ENCODE measurements around the gene SYNJ1.
"Not testable (repeated sequence)": the region's sequence is repeated elsewhere in the genome, so short reads cannot be mapped to it uniquely, and the experiment has no call there.

Gene SYNJ1

GRCh38 chr21:32735524-32735923 is 7.7 kb upstream of the SYNJ1 start:
- no peak for DNase-seq

GRCh38 chr21:32733990-32734613 is 6.3 kb upstream of the SYNJ1 start:
- no peak for DNase-seq

GRCh38 chr21:32733356-32733755 is 5.5 kb upstream of the SYNJ1 start:
- no peak for DNase-seq

- DNase-seq: no peak
Observed at GRCh38 chr21:32732544-32732943, 4.7 kb upstream of the SYNJ1 start.

GRCh38 chr21:32728848-32729247 is 1.0 kb upstream of the SYNJ1 start:
- DNase-seq: no peak

GRCh38 chr21:32728456-32728839 is 635 bp upstream of the SYNJ1 start:
- no peak for DNase-seq

GRCh38 chr21:32726839-32727686 is 750 bp downstream of the SYNJ1 start:
- no peak for DNase-seq

- no peak for DNase-seq
Observed at GRCh38 chr21:32719085-32719484, 8.7 kb downstream of the SYNJ1 start.

- DNase-seq: no peak
Observed at GRCh38 chr21:32717851-32718316, 9.9 kb downstream of the SYNJ1 start.

- no peak for DNase-seq
Observed at GRCh38 chr21:32716486-32716885, 11.3 kb downstream of the SYNJ1 start.

GRCh38 chr21:32713726-32714125 is 14.1 kb downstream of the SYNJ1 start:
- no peak for DNase-seq

GRCh38 chr21:32712641-32713040 is 15.2 kb downstream of the SYNJ1 start:
- no peak for DNase-seq

GRCh38 chr21:32712043-32712442 is 15.8 kb downstream of the SYNJ1 start:
- no peak for DNase-seq

GRCh38 chr21:32710987-32711386 is 16.8 kb downstream of the SYNJ1 start:
- no peak for DNase-seq

GRCh38 chr21:32710069-32710784 is 17.6 kb downstream of the SYNJ1 start:
- no peak for DNase-seq

- no peak for DNase-seq
Observed at GRCh38 chr21:32708069-32708468, 19.7 kb downstream of the SYNJ1 start.

GRCh38 chr21:32705901-32706300 is 21.9 kb downstream of the SYNJ1 start:
- DNase-seq: no peak

GRCh38 chr21:32705139-32705538 is 22.7 kb downstream of the SYNJ1 start:
- DNase-seq: no peak

GRCh38 chr21:32702702-32703101 is 25.1 kb downstream of the SYNJ1 start:
- DNase-seq: no peak

GRCh38 chr21:32698971-32699693 is 28.7 kb downstream of the SYNJ1 start:
- DNase-seq: no peak

GRCh38 chr21:32698286-32698685 is 29.5 kb downstream of the SYNJ1 start:
- no peak for DNase-seq

- DNase-seq: not testable (repeated sequence)
Observed at GRCh38 chr21:32695482-32695881, 32.3 kb downstream of the SYNJ1 start.

GRCh38 chr21:32693581-32693980 is 34.2 kb downstream of the SYNJ1 start:
- DNase-seq: no peak
